Lower leg skin (tissue), 4 donors: ENCODE measurements around the gene SCAP. TPM values are rescaled to one million over a fixed set of nuclear protein-coding genes. Genes with fewer than 3 reads are reported as not detected.
A peak's percentile ranks its signal among the peaks of the same experiment; 100 is the strongest.
"Not testable (repeated sequence)": the region's sequence is repeated elsewhere in the genome, so short reads cannot be mapped to it uniquely, and the experiment has no call there.

ENCODE experiments used
- DNase-seq, 2 donors: peaks; one replicate each; pipeline ENCODE4 v3.0.0-alpha.2; 2019; ENCODE audit warnings: low spot score in 2 of 2
- H3K4me3 ChIP-seq: fragments of 200-600 bp; sonication (generic); 2 replicates; pipeline ENCODE4 v1.5.1; 2017; ENCODE audit warnings: mild to moderate bottlenecking, low read depth; ENCODE audit not compliant: poor library complexity, severe bottlenecking
- POLR2A ChIP-seq, 2 donors: fragments of 450-650 bp; IDR thresholded peaks; one replicate each; pipeline ENCODE4 v1.6.1; 2016 to 2017; ENCODE audit warnings: antibody characterized with exemption in 2 of 2, mild to moderate bottlenecking in 1 of 2, moderate library complexity in 1 of 2
- WGBS, 2 donors: methylation state at CpG; one replicate each; pipeline ENCODE4 v1.1.5; 2018; 5-methylcytosine and 5-hydroxymethylcytosine counted together
- intact Hi-C: fragments of 100-400 bp; cut with DNase I; formaldehyde crosslinking; loops from one replicate; pipeline ENCODE4 v1.15.0; 2023; ENCODE audit warnings: low total_unique reads
- total RNA-seq, 4 donors: library from RNA; depleted of rRNA; stranded (reverse); fragments of >200 nt; gene quantifications; one replicate each; pipeline ENCODE4 v1.1.0, GENCODE V29; 2016
- TF ChIP-seq, protein P1 (sequence below), 3 donors: fragments of 450-650 bp; IDR thresholded peaks; one replicate each; pipeline ENCODE4 v1.5.1; 2016; ENCODE audit warnings: antibody characterized with exemption in 3 of 3, mild to moderate bottlenecking in 3 of 3, moderate library complexity in 2 of 3

Gene SCAP
- total RNA-seq, 4 donors from 2014 or later: 100 to 188 (median 123) TPM

DNA sequence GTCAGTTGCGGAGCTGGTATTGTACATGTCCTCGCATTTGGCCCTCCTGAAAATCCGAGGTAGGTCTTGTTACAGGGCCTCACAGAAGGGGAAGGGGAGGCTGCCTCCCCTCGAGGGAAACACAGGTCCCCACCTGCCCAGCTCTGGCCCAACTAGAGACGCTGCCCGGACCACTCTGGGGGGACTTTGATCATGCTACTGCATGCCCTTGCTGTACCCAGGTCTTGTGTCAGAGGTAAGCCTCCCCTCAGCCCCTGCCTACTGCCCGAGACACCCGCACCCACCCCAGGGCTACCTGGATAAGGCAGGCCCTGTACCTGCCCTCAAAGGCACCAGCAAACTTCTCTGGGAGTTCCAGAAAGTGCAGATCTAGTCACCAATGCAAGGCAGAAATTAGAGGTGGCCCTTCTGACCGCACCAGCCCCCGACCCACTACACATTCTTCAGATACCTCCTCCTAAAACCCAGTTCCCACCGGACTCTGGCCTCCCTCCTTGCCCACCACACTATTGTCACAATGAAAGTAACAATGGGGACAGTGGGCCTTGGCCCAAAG lies 981 bp upstream of the SCAP start:
- intact Hi-C loops: loop anchor here (2.0 kb wide), 1 partner anchor 56 kb away; no protein-coding TSS in a partner anchor
- DNase-seq: no peak
- WGBS, 2 donors: 79 to 91% methylated on average over 11 of the region's 11 CpGs
- TF ChIP-seq POLR2A (IDR thresholded peaks at IDR 0.05): no peak
- TF ChIP-seq, protein P1, sequence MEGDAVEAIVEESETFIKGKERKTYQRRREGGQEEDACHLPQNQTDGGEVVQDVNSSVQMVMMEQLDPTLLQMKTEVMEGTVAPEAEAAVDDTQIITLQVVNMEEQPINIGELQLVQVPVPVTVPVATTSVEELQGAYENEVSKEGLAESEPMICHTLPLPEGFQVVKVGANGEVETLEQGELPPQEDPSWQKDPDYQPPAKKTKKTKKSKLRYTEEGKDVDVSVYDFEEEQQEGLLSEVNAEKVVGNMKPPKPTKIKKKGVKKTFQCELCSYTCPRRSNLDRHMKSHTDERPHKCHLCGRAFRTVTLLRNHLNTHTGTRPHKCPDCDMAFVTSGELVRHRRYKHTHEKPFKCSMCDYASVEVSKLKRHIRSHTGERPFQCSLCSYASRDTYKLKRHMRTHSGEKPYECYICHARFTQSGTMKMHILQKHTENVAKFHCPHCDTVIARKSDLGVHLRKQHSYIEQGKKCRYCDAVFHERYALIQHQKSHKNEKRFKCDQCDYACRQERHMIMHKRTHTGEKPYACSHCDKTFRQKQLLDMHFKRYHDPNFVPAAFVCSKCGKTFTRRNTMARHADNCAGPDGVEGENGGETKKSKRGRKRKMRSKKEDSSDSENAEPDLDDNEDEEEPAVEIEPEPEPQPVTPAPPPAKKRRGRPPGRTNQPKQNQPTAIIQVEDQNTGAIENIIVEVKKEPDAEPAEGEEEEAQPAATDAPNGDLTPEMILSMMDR (IDR thresholded peaks at IDR 0.05): no peak
- no peak overlapping the region for H3K4me3 ChIP-seq

DNA sequence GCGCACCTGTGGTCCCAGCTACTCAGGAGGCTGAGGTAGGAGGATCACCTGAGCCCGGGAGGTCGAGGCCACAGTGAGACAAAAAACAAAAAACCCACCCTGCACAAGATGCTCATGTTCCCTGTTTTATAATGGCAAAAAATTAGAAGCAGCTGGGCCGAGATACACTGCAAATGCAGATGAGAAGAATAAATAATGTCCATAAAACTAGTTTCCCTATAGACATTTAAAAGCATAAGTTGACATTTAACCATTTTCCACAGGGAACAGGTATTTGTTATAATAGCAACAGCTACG lies 537 bp upstream of the SCAP start:
- WGBS, 2 donors: 49 to 58% methylated on average over 5 of the region's 5 CpGs
- intact Hi-C loops: loop anchor here (2.0 kb wide), 1 partner anchor 55 kb away; no protein-coding TSS in a partner anchor
- no peak overlapping the region for H3K4me3 ChIP-seq
- DNase-seq: no peak
- TF ChIP-seq, protein P1 (IDR thresholded peaks at IDR 0.05): no peak
- no peak for TF ChIP-seq POLR2A (IDR thresholded peaks at IDR 0.05)

DNA sequence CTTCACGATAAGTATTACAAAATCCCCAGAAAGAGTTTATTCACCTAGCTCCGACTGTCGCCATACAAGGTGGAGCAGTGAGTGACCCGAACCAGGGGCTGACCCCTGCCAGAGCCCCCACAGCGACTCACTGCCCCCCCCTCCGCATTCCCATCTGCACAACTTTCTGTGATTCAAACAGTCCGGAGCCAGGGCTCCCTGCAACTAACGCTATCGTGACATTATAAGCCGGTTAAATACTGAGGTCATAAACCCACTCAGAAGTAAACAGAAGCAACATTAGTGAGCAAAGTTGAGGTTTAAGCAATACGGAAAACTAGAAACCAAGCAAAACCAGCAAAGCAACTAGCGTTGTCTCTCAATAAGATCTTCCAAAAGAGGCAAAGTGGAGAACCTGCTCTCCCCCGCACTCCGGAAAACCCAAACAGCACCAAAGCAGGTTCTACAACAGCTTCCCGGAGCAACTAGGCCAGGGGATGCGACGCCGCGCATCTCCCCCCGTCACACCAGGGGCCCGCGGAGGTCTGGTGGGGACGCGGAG lies 642 bp downstream of the SCAP start:
- TF ChIP-seq POLR2A (IDR thresholded peaks at IDR 0.05): no peak
- TF ChIP-seq, protein P1 (IDR thresholded peaks at IDR 0.05): no peak
- peak in 1 of 2 donors; percentile 88 for DNase-seq
- 1% methylated on average over 15 to 24 of the region's 24 CpGs for WGBS, 2 donors
- intact Hi-C loops: no loop called here
- peak overlapping the region; percentile 77 for H3K4me3 ChIP-seq

DNA sequence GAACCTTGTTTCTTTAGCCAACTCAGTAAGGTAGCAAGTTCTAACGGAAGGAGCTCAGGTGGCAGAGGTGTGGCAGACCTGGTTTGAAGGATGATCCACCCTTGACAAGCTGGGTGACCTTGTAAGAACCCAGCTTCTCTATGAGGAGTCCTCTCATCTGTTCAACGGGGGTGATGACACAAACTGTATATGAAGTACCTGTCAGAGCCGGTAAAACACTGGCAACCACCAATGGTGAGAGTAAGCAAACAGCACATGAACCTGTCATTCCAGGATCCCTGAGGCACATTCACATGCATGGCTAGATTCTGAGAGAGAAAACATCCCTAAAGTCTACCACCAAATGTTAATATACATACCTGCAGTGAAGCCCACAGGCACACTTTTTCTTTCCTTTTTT lies 2.4 kb downstream of the SCAP start:
- no peak for TF ChIP-seq POLR2A (IDR thresholded peaks at IDR 0.05)
- TF ChIP-seq, protein P1 (IDR thresholded peaks at IDR 0.05): no peak
- no peak overlapping the region for H3K4me3 ChIP-seq
- peak; percentile 31 to 68 for DNase-seq
- intact Hi-C loops: no loop called here
- WGBS, 2 donors: 52 to 67% methylated on average over 3 of the region's 3 CpGs

DNA sequence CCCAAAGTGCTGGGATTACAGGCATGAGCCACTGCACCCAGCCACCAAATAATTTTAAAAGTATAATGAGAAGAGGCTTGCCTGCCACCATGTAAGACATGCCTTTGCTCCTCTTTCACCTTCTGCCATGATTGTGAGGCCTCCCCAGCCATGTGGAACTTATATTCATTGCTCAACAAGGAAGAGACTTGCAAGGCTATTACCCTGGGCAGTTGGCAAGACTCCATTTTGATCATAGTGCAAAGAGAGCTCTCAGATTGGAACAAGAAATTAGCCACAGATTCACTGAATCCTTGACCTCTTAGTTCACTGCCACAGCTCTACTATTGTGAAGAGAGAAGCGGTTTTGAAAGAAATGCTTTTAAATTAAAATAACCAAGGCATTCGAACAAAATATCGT lies 6.1 kb downstream of the SCAP start:
- no peak for DNase-seq
- H3K4me3 ChIP-seq: no peak overlapping the region
- WGBS, 2 donors: 83 to 88% methylated on average over 3 of the region's 3 CpGs
- TF ChIP-seq, protein P1 (IDR thresholded peaks at IDR 0.05): no peak
- no peak for TF ChIP-seq POLR2A (IDR thresholded peaks at IDR 0.05)
- intact Hi-C loops: no loop called here

DNA sequence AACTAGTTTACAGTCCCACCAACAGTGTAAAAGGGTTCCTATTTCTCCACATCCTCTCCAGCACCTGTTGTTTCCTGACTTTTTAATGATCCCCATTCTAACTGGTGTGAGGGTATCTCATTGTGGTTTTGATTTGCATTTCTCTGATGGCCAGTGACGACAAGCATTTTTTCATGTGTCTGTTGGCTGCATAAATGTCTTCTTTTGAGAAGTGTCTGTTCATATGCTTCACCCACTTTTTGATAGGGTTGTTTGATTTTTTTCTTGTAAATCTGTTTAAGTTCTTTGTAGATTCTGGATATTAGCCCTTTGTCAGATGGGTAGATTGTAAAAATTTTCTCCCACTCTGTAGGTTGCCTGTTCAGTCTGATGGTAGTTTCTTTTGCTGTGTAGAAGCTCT lies 7.4 kb downstream of the SCAP start:
- DNase-seq, H3K4me3 ChIP-seq, intact Hi-C loops: not testable (repeated sequence)
- 94 to 100% methylated on average over 1 of the region's 1 CpG for WGBS, 2 donors
